ENCODE data around the gene DCTN2. TPM values are rescaled to one million over a fixed set of nuclear protein-coding genes. Genes with fewer than 3 reads are reported as not detected.
A peak's percentile ranks its signal among the peaks of the same experiment; 100 is the strongest.

Gene DCTN2
- total RNA-seq, 1 experiment from 2014 or later = 93.8 TPM

- DNase-seq (ENCODE audit: low read depth, low spot score) = no peak
- in situ Hi-C loops (cut with HindIII; ENCODE audit: low pct_unique_long_range_greater_than_20kb, low sequenced_read_pairs) = no loop called here
Observed at GRCh38 chr12:57553343-57554202, 6.6 kb upstream of the DCTN2 start.

- DNase-seq (ENCODE audit: low read depth, low spot score) = no peak
Observed at GRCh38 chr12:57552835-57553313, 5.9 kb upstream of the DCTN2 start.

GRCh38 chr12:57552306-57552651, 5.3 kb upstream of the DCTN2 start:
- in situ Hi-C loops (cut with HindIII; ENCODE audit: low pct_unique_long_range_greater_than_20kb, low sequenced_read_pairs) = no loop called here
- no peak for DNase-seq (ENCODE audit: low read depth, low spot score)

More at GRCh38 chr12:57552835-57553313, 5.9 kb upstream of the DCTN2 start:
- in situ Hi-C loops (cut with HindIII; ENCODE audit: low pct_unique_long_range_greater_than_20kb, low sequenced_read_pairs) = no loop called here

DNA sequence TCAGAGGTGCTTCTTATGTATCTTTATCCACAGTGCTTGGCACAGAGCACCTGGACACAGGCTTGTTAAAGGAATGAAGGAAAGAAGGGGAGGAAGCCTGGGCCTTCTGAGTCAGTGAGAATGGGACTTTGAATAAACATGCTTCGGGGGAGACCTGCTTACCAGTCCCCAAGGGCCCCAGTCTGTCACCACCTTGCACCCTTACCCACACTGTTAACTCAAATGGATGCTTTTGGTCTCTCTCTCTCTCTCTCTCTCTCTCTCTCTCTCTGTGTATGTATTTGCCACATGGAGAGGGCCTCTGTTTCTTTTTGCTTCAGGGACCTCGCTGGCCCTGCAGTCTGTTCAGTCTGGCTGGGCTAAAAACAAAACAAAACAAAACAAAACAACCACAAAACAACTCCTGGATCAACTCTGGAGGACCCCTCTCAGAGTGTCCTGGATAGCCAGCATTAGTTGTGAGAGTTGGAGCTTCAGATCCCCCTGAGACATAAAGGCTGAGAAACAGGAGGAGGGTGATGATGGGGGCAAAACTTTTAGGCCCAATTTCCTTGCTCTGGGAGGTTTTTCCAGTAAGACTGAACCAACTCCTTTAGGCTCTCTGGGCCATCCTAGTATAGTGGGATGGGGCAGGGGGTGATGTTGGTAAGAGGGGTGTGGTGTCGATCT, 4.8 kb upstream of the DCTN2 start:
- in situ Hi-C loops (cut with HindIII; ENCODE audit: low pct_unique_long_range_greater_than_20kb, low sequenced_read_pairs) = no loop called here
- DNase-seq (ENCODE audit: low read depth, low spot score) = no peak

DNA sequence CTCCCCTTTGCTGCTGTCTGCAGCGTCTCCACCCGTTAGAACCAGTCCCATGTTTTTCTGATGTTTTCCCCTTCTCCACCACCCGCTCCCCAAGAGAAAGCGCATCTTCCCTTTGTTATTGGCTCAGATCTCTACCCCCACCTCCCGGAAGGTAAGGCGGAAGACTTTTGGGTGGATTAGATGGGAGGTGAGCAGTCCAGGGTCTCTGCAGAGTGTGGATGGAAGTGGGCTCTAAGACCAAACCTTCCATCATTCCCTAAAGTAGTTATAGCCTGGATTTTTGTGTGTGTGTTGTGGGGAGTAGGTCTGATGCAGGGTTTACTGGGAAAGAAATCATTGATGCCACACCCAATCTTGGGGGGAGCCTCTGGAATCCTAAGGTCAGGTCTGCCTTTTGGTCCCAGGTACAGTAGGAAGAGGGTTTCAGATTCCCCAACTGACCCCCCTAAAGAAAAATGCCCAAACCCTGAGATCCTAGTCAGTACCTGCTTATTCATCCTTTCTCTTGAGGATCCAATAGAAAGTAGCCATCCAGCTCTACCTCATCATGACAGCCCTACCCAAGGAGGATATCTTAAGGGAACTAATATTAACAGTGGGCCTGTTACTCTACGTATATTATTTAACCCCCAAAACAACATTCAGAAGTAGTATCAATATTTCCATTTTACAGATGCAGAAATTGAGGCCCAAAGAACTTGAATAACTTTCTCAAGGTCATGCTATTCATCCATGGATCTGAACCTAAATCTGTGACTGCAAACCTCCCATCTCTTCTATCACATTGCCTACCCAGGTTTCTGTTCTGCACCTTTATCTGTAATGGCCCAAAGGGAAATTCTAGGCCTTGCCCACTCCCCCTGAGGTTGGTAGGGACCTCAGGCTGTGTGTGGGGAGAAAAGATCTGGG, 3.9 kb upstream of the DCTN2 start:
- no peak for DNase-seq (ENCODE audit: low read depth, low spot score)
- in situ Hi-C loops (cut with HindIII; ENCODE audit: low pct_unique_long_range_greater_than_20kb, low sequenced_read_pairs) = no loop called here

GRCh38 chr12:57549909-57550640, 3.1 kb upstream of the DCTN2 start, which contains the start of gene KIF5A:
TSS of gene KIF5A (plus strand) at chr12:57550044. CDS start at chr12:57550272, 228 bp downstream.
- in situ Hi-C loops (cut with HindIII; ENCODE audit: low pct_unique_long_range_greater_than_20kb, low sequenced_read_pairs) = no loop called here
- DNase-seq (ENCODE audit: low read depth, low spot score) = peak; percentile 38

DNA sequence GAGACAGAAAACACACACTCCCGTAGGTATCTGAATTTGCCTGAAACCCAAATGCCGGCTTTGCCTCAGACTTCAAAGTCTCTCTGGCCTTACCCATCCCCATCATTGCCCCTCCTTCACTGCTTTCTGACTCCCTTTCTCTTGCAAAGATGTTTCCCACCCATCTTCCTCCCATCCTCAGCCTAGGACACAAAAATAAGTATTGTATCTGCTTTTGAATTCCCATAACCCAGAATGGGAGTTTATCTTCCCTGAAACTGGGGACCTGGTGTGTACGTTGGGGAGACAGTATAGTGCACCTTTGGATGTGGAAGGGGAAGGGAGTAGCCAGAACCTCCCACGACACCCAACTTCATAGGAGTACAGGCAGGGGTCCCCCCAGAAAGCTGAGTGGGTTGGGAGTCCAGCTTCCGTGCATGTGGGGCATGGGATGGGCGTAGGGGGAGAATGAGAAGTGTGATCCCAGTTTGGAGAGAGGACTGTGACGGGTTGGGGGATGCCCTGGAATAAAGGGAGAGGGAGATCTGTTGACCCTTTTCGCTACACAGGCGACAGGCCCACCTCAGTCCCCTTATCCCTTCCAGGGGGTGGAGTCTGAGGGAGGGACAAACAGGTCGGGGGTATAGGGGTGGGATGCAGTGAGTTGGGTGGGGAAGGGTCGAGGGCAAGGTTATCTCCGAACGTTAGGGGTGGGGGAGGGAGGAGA, 2.4 kb upstream of the DCTN2 start:
- no peak for DNase-seq (ENCODE audit: low read depth, low spot score)
- in situ Hi-C loops (cut with HindIII; ENCODE audit: low pct_unique_long_range_greater_than_20kb, low sequenced_read_pairs) = no loop called here

DNA sequence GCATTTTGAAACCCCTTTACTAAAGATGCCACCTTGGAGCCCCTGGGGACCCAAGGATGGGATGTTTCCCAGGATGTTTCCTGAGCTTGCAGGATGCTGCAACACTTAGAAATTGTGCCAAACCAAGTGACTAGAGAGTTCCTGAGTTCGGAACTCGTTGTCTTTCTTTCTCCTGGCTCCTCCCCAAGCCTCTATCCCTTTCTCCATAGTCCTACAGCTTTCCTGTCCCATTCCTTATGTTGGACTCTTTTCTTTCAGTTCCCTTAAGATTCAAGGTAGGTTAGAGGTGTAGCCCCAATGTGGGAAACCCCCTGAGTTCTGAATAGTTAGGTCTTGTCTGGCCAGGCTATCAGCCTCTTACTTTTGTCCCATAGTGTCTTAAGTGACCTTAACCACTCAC, 1.5 kb upstream of the DCTN2 start:
- in situ Hi-C loops (cut with HindIII; ENCODE audit: low pct_unique_long_range_greater_than_20kb, low sequenced_read_pairs) = no loop called here
- no peak for DNase-seq (ENCODE audit: low read depth, low spot score)

GRCh38 chr12:57548013-57548315, 972 bp upstream of the DCTN2 start:
- DNase-seq (ENCODE audit: low read depth, low spot score) = no peak

DNA sequence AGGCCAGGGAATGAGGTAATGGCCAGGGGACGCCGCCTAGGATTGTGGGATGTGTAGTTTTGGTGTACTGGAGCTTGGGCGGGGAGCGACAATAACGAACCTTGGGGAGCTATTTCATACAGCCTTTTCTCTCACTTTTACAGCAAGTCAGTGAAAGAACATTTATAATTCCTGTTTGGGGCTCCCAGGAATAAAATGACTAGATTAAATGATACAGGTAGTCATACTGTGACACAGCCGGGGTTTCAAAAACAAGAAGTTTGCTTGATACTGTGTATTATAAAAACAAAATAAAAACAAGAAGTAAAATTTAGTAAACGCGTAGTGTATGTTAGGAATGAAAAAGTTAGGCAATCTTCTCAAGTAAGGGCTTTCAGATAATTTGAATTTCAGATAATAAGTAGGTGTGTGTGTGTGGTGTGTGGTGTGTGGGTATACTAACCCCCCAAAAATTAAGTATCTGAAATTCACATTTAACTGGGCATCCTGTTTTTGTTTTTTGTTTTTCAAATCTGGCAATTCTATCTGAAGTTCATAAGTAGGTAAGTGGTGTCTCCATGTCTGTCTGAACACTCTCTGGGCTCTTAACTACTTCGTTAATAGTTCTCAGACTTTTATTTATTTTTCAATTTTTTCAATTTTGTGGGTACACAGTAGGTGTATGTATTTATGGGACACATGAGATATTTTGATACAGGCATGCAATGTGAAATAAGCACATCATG, 458 bp upstream of the DCTN2 start:
- in situ Hi-C loops (cut with HindIII; ENCODE audit: low pct_unique_long_range_greater_than_20kb, low sequenced_read_pairs) = no loop called here
- DNase-seq (ENCODE audit: low read depth, low spot score) = no peak

More at GRCh38 chr12:57548013-57548315, 972 bp upstream of the DCTN2 start:
- in situ Hi-C loops (cut with HindIII; ENCODE audit: low pct_unique_long_range_greater_than_20kb, low sequenced_read_pairs) = no loop called here

DNA sequence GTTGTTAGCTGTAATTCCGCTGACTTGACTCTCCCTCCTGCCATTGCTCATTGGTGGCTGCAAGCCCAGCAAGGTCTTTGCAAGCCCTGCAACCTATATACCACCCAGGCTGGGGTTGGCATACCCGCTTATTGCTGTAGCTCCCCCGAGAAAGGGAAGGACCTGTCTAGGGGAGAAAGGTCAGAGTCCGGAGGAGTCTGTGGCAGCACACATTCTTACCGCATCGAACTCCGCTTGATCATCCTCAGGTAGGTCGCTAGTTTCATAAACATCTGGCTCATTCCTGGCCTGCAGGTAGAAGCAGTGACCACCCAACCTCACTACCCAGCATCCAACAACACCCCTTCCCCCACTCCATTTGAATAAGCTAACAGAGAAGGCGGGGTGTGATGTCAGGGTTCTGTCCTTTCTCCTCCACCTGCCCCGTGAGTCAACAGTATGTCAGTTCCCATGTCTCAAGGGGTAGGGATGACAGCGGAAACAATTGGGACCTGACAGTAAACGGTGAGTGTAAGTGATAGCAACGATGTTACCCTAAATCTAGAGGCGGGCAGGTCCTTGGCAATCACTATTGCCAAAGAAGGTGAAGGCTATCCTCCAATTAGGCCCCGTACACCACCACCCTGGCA, 1.1 kb downstream of the DCTN2 start:
- in situ Hi-C loops (cut with HindIII; ENCODE audit: low pct_unique_long_range_greater_than_20kb, low sequenced_read_pairs) = no loop called here
- DNase-seq (ENCODE audit: low read depth, low spot score) = no peak

DNA sequence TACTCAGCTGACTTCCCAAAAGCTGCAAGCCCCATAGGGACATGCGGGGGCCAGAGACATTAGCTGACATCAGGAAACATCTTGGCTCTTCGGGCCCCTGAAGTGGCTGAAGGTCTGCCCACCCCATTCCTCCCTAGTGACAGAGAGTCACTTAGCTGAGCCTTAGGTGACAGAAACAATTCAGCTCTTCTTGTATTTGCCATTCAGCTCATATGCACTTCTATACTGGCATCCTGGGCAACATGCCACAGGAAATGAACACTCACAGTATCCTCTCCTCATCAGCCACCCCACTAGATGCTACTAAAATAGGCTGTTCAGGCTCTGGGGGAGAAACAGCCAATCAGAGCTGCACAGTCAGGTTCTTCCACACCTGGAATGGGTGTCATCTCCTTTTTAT, 3.4 kb downstream of the DCTN2 start:
- in situ Hi-C loops (cut with HindIII; ENCODE audit: low pct_unique_long_range_greater_than_20kb, low sequenced_read_pairs) = no loop called here
- DNase-seq (ENCODE audit: low read depth, low spot score) = no peak

DNA sequence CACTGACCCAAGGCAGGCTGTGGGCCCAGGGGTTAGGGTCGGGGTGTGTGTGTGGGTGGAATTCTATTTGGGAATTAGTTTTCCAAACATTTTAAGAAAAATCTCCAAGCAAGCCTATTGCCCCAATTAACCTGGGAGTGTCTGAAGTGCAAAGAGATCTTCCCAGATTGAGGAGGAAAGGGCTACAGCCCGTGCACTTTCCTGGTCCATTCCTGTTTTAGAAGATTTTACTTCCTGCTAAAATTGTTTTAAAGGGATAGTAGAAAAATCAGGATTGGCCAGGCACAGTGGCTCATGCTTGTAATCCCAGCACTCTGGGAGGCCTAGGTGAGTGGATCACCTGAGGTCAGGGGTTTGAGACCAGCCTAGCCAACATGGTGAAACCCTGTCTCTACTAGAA, 5.3 kb downstream of the DCTN2 start:
- in situ Hi-C loops (cut with HindIII; ENCODE audit: low pct_unique_long_range_greater_than_20kb, low sequenced_read_pairs) = no loop called here
- no peak for DNase-seq (ENCODE audit: low read depth, low spot score)

- in situ Hi-C loops (cut with HindIII; ENCODE audit: low pct_unique_long_range_greater_than_20kb, low sequenced_read_pairs) = no loop called here
- DNase-seq (ENCODE audit: low read depth, low spot score) = no peak
Observed at GRCh38 chr12:57541001-57541400, 6.0 kb downstream of the DCTN2 start.

- DNase-seq (ENCODE audit: low read depth, low spot score) = no peak
- in situ Hi-C loops (cut with HindIII; ENCODE audit: low pct_unique_long_range_greater_than_20kb, low sequenced_read_pairs) = no loop called here
Observed at GRCh38 chr12:57539134-57539768, 7.7 kb downstream of the DCTN2 start.

DNA sequence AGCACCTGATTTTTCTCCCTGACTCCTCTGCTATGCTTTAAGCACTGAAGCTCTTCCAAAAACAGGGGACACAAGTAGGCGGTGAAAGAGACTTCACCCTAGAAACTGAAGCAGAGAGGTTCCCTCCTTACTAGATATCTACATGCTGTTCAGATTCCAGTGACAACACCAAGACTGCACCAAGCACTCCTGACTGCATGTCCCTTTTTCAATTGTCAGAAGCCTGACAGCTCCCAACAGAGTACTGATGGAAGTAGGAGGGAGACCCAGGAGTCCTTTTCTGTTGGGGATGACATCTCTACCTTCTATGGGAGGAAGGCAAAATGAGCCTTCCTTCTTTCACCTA, 10.4 kb downstream of the DCTN2 start:
- in situ Hi-C loops (cut with HindIII; ENCODE audit: low pct_unique_long_range_greater_than_20kb, low sequenced_read_pairs) = no loop called here
- no peak for DNase-seq (ENCODE audit: low read depth, low spot score)
